PC-3 (cell line): Measurements from ENCODE around the gene FUT4. TPM values are rescaled to one million over a fixed set of nuclear protein-coding genes. Genes with fewer than 3 reads are reported as not detected.

ENCODE experiments used
- ATAC-seq: fragments of 200-7000 bp; cut with Tn5 transposase; 2 replicates; pipeline ENCODE4 v1.9.1; 2020; ENCODE audit warnings: mild to moderate bottlenecking, moderate library complexity
- BruUV-seq: library from RNA; stranded (reverse); fragments of 400-500 nt; replicated peaks from 2 replicates; lab custom pipeline; 2021; lab: Mats Ljungman, UMichigan
- CTCF ChIA-PET: fragments of 300-600 bp; sonication (Branson Sonifier 250); formaldehyde crosslinking; loops from one replicate; lab custom pipeline; 2022; ENCODE audit warnings: antibody characterized with exemption; lab: Charles Lee
- POLR2A ChIA-PET: fragments of 300-600 bp; sonication (Branson Sonifier 250); formaldehyde crosslinking; loops from one replicate; lab custom pipeline; 2022; ENCODE audit warnings: antibody characterized with exemption; ENCODE audit not compliant: unreplicated experiment; lab: Charles Lee
- DNase-seq: peaks from one replicate; pipeline ENCODE4 v3.0.0-alpha.2; 2015
- H2AFZ ChIP-seq: fragments of 300-600 bp; sonication (generic); 2 replicates; pipeline ENCODE4 v1.6.0; 2016; ENCODE audit warnings: antibody characterized with exemption, low read length
- H3F3A ChIP-seq: fragments of 300-600 bp; sonication (generic); one replicate; pipeline ENCODE4 v1.6.0; 2017; ENCODE audit warnings: antibody characterized with exemption, low read length, control low read depth, mild to moderate bottlenecking; ENCODE audit not compliant: unreplicated experiment
- H3K27ac ChIP-seq: fragments of 300-600 bp; sonication (generic); 2 replicates; pipeline ENCODE4 v1.5.1; 2016; ENCODE audit warnings: mild to moderate bottlenecking, low read length
- H3K27me3 ChIP-seq: fragments of 300-600 bp; sonication (generic); 2 replicates; pipeline ENCODE4 v1.6.1; 2016; ENCODE audit warnings: low read length, mixed read lengths
- H3K36me3 ChIP-seq: fragments of 300-600 bp; sonication (generic); 2 replicates; pipeline ENCODE4 v1.6.1; 2016; ENCODE audit warnings: low read depth, mixed run types, low read length, mixed read lengths
- H3K4me1 ChIP-seq: fragments of 300-600 bp; sonication (generic); 2 replicates; pipeline ENCODE4 v1.5.1; 2016; ENCODE audit warnings: low read length; ENCODE audit not compliant: insufficient read depth
- H3K4me2 ChIP-seq: fragments of 300-600 bp; sonication (generic); 2 replicates; pipeline ENCODE4 v1.6.0; 2016; ENCODE audit warnings: low read length
- H3K4me3 ChIP-seq: fragments of 300-600 bp; sonication (generic); 2 replicates; pipeline ENCODE4 v1.5.1; 2016; ENCODE audit warnings: mild to moderate bottlenecking, low read length, mixed read lengths
- H3K79me2 ChIP-seq: fragments of 300-600 bp; sonication (generic); 2 replicates; pipeline ENCODE4 v1.6.1; 2017; ENCODE audit warnings: low read length, mixed read lengths
- H3K9ac ChIP-seq: fragments of 300-600 bp; sonication (generic); 2 replicates; pipeline ENCODE4 v1.6.0; 2016; ENCODE audit warnings: mild to moderate bottlenecking, low read length
- H3K9me2 ChIP-seq: fragments of 300-600 bp; sonication (generic); replicated peaks from 2 replicates; pipeline ENCODE4 v1.6.1; 2016; ENCODE audit warnings: mixed run types, low read length, mixed read lengths
- H3K9me3 ChIP-seq: fragments of 300-600 bp; sonication (generic); 2 replicates; pipeline ENCODE4 v1.6.1; 2016; ENCODE audit warnings: low read length, mixed read lengths
- H4K20me1 ChIP-seq: fragments of 300-600 bp; sonication (generic); 2 replicates; pipeline ENCODE4 v1.6.1; 2016; ENCODE audit warnings: low read length, mixed read lengths
- EZH2 ChIP-seq: fragments of 300-600 bp; sonication (generic); IDR thresholded peaks from one replicate; pipeline ENCODE4 v1.6.1; 2017; ENCODE audit warnings: antibody characterized with exemption, mild to moderate bottlenecking, low read length; ENCODE audit not compliant: unreplicated experiment
- EZH2phosphoT487 ChIP-seq: fragments of 300-600 bp; sonication (generic); IDR thresholded peaks from 2 replicates; pipeline ENCODE4 v1.6.1; 2018; ENCODE audit warnings: mild to moderate bottlenecking, antibody characterized with exemption, low read length, borderline replicate concordance
- intact Hi-C: fragments of 100-400 bp; cut with micrococcal nuclease; formaldehyde crosslinking; loops from 2 replicates; pipeline ENCODE4 v1.9.0; 2023
- total RNA-seq: library from RNA; depleted of rRNA; stranded (reverse); fragments of >200 nt; gene quantifications from 2 replicates; pipeline ENCODE4 v1.2.3, GENCODE V29; 2014
- TF ChIP-seq, protein P1 (sequence below): fragments of 300-600 bp; sonication (generic); conservative IDR thresholded peaks from 2 replicates; pipeline ENCODE4 v1.5.1; 2017; ENCODE audit warnings: antibody characterized with exemption, low read depth, mild to moderate bottlenecking, low read length

FUT4 gene
- total RNA-seq, 1 experiment from 2014 or later, result 2.8 TPM

- POLR2A ChIA-PET, result interaction anchor here (0.6 kb wide), 1 partner anchor 12 kb away, joined by 3 read pairs; no protein-coding TSS in a partner anchor
- no peaks in the 10 kb centered on the region for H3K36me3 ChIP-seq
- no peaks in the 10 kb centered on the region for H3K9me2 ChIP-seq
- BruUV-seq, result no TSS peak
- H3K4me1 ChIP-seq, result peaks cover 21% of the 10 kb centered on the region
- DNase-seq, result no peak
- intact Hi-C loops, result loop anchor here (10.0 kb wide), 2 partner anchors 232 to 352 kb away; partner anchors contain the start of gene AMOTL1
- H4K20me1 ChIP-seq, result no peaks in the 10 kb centered on the region
- no peak overlapping the region for H3K4me3 ChIP-seq
- TF ChIP-seq EZH2 (no peak), EZH2phosphoT487 (no peak)
- TF ChIP-seq, protein P1, sequence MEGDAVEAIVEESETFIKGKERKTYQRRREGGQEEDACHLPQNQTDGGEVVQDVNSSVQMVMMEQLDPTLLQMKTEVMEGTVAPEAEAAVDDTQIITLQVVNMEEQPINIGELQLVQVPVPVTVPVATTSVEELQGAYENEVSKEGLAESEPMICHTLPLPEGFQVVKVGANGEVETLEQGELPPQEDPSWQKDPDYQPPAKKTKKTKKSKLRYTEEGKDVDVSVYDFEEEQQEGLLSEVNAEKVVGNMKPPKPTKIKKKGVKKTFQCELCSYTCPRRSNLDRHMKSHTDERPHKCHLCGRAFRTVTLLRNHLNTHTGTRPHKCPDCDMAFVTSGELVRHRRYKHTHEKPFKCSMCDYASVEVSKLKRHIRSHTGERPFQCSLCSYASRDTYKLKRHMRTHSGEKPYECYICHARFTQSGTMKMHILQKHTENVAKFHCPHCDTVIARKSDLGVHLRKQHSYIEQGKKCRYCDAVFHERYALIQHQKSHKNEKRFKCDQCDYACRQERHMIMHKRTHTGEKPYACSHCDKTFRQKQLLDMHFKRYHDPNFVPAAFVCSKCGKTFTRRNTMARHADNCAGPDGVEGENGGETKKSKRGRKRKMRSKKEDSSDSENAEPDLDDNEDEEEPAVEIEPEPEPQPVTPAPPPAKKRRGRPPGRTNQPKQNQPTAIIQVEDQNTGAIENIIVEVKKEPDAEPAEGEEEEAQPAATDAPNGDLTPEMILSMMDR, result no peak
- no peak overlapping the region for H3K4me2 ChIP-seq
- no peaks in the 10 kb centered on the region for H3K9me3 ChIP-seq
- no peaks in the 10 kb centered on the region for H3K27me3 ChIP-seq
- H3K79me2 ChIP-seq, result no peaks in the 10 kb centered on the region
- ATAC-seq, result no peak
- no peak overlapping the region for H3K9ac ChIP-seq
- no peak overlapping the region for H2AFZ ChIP-seq
- CTCF ChIA-PET, result no interaction called here
- no peak overlapping the region for H3K27ac ChIP-seq
- H3F3A ChIP-seq, result no peaks in the 10 kb centered on the region
Observed at GRCh38 chr11:94533206-94533605, 10.5 kb upstream of the FUT4 start.

DNA sequence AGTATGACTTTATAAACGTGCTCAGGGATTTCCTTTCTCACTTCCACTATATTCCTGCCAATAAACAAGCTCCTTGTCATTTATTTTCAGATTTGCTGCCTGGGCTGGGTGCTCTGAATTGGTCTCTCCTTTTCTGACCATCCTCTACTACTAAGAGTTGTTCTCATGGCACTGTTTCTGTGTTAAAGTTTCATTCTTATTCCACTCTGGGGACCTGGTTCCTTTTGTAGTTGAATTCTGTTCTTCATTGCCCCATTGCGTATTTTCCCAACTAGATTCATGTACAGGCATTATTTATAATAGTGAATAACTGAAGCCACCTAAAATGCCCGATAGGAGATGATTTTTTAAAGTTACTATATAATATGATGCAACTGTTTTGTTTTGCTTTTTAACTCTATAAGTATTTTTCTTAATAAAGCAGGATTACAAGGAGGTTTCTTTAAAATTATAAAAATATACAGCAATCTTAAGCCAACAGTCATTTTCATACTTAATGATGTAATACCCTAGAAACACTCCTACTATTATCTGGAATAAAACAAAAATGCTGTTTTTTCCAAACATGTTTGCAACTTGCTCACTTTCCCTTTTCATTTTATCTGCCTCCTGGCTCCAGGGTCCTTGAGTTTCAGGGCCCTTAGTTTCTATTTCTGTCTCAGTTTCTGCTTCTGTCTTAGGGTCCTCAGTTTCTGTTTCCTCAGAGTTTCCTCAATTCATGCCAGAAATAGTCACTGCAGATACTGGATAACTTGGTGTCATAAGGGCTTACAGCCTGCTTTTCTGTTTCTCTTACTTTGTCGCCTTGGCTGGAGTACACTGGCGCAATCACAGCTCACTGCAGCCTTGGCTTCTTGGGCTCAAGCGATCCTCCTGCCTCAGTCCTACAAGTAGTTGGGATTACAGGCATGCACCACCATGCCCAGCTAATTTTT lies 9.8 kb upstream of the FUT4 start:
- intact Hi-C loops, result loop anchor here (10.0 kb wide), 2 partner anchors 231 to 351 kb away; partner anchors contain the start of gene AMOTL1
- ChIA-PET CTCF (no interaction called here), POLR2A (no interaction called here)
- H3K4me1 ChIP-seq, result peaks cover 21% of the 10 kb centered on the region
- H2AFZ ChIP-seq, result no peak overlapping the region
- BruUV-seq, result no TSS peak
- H3K79me2 ChIP-seq, result no peaks in the 10 kb centered on the region
- TF ChIP-seq EZH2 (no peak), EZH2phosphoT487 (no peak)
- TF ChIP-seq, protein P1, result no peak
- H3K4me2 ChIP-seq, result no peak overlapping the region
- no peaks in the 10 kb centered on the region for H3K9me3 ChIP-seq
- H3K9ac ChIP-seq, result no peak overlapping the region
- no peaks in the 10 kb centered on the region for H3K36me3 ChIP-seq
- DNase-seq (no peak), ATAC-seq (no peak)
- H4K20me1 ChIP-seq, result no peaks in the 10 kb centered on the region
- no peaks in the 10 kb centered on the region for H3F3A ChIP-seq
- no peak overlapping the region for H3K27ac ChIP-seq
- no peak overlapping the region for H3K4me3 ChIP-seq
- no peaks in the 10 kb centered on the region for H3K27me3 ChIP-seq
- H3K9me2 ChIP-seq, result no peaks in the 10 kb centered on the region

DNA sequence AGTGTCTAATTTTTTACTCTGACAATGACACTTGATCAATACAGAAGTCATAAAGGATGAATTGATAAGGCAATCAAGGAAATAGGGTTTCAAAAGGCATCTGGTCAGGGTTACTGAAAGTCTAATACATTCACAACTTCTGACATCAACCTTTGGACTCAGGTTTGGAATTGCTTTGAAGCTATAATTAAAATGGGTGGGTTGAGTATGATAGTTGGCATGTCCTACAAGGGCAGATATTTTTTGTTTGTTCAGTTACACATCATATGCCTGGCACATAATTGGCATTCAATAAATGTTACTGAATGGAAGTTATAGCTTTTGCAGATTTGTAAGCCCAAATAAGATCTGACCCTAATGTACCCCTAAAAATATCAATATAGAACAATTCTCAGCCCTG lies 7.3 kb upstream of the FUT4 start:
- Histone ChIP-seq H3K27me3 (no peaks in the 10 kb centered on the region), H3K4me3 (no peak overlapping the region), H3K4me1 (peaks cover 26% of the 10 kb centered on the region), H3F3A (no peaks in the 10 kb centered on the region), H3K36me3 (no peaks in the 10 kb centered on the region), H4K20me1 (no peaks in the 10 kb centered on the region), H3K9me3 (no peaks in the 10 kb centered on the region), H3K27ac (peak overlapping the region; percentile 22; the same call in 1 of the 2 replicates), H3K4me2 (peak overlapping the region; percentile 73), H3K9me2 (no peaks in the 10 kb centered on the region), H3K79me2 (no peaks in the 10 kb centered on the region), H3K9ac (no peak overlapping the region), H2AFZ (no peak overlapping the region)
- peak; percentile 62 for ATAC-seq
- intact Hi-C loops, result loop anchor here (10.0 kb wide), 2 partner anchors 228 to 348 kb away; partner anchors contain the start of gene AMOTL1
- POLR2A ChIA-PET, result no interaction called here
- BruUV-seq, result no TSS peak
- CTCF ChIA-PET, result interaction anchor here (1.1 kb wide), 2 partner anchors 15 to 31 kb away, joined by 3 to 4 read pairs; no protein-coding TSS in a partner anchor
- TF ChIP-seq EZH2phosphoT487, result no peak
- TF ChIP-seq EZH2, result no peak
- TF ChIP-seq, protein P1, result no peak
- DNase-seq, result peak; percentile 59
